Measurements from ENCODE around the gene RTN4RL1.

RTN4RL1 gene

DNA sequence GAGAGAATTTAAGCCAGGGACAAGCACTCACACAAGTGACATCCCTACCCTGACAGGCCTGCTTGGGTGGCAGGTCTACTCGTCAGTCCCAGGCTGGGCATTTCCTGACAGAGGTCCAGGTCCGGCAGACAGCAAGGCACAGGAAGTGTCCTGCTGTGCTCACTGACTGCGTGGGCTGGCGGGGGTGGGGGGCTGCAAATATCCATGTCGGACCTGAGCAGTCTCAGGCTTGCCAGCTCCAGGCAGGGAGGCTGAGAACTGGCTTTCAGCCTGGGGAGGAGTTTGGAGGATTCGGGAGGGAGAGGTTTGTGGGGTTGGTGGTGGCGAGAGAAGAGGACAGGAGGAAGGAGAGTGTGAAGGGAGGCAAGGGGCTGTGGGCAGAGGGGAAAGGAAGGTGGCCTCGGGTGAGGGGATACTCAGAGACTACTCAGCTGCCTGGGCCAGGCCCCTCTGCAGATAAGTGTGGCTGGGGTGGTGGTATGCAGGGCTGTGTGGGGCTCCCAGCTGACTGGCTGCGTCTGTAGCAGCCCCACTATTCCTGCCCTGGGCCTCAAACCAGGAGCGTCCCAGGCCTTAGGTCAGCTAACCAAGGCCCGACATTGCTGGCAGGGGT lies 37.5 kb upstream of the RTN4RL1 start:
- Histone ChIP-seq H3K9ac (peak overlapping the region in 8 of 11 experiments; percentile 1 to 67 (median 18); a peak in 7 of 22 replicates), H3K27ac (peak overlapping the region in 1 of 11 experiments; percentile 78; a peak in 3 of 22 replicates), H3K36me3 (peaks cover 12 to 48% (median 38%) of the 10 kb centered on the region in 11 experiments; a peak in 20 of 22 replicates), H3K27me3 (peaks cover 8 to 41% (median 31%) of the 10 kb centered on the region in 11 experiments), H4K20me1 (peaks cover 8 to 59% (median 16%) of the 10 kb centered on the region in 11 experiments; a peak in 19 of 22 replicates), H3K9me3 (replicated peaks in 1 of 11) (no peaks in the 10 kb centered on the region), H3K4me2 (peak overlapping the region; percentile 74 to 100 (median 94); a peak in 21 of 22 replicates), H3K4me3 (no peak overlapping the region), H3K4me1 (peaks cover 78 to 100% (median 98%) of the 10 kb centered on the region in 10 experiments)
- TF ChIP-seq Cebpa-rat (IDR thresholded peaks at IDR 0.05): no peak

DNA sequence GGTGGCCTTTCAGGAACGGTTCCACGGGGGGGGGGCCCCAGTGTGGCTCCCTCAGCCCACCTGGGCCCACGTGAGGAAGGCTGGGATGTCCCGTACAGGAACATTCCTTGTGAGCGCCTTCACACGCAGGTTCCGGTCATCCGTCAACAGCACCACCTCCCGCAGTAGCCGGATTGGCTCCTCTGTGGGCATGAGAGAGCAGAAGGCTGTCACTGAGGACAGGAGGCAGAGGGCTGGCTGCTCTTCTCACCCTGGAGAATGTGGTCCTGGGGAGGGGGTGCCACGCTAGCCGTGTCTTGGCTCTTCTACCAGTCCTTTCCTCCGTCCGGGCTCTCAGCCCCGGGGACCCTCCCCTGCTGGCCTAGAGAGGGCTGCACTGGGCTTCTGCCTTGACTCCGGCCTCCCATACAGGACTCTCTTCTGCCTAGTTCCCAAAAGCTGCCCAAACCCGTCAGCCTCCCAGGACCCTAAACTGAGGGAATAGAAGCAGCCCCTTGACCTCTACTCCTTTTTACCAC lies 36.4 kb upstream of the RTN4RL1 start:
- no peak for TF ChIP-seq Cebpa-rat (IDR thresholded peaks at IDR 0.05)
- Histone ChIP-seq H3K4me2 (peak overlapping the region in 10 of 11 experiments; percentile 93 to 100 (median 99); a peak in 19 of 22 replicates), H3K4me1 (peaks cover 78 to 100% (median 98%) of the 10 kb centered on the region in 10 experiments), H3K27ac (no peak overlapping the region), H3K36me3 (peaks cover 12 to 48% (median 39%) of the 10 kb centered on the region in 11 experiments; a peak in 20 of 22 replicates), H3K9me3 (replicated peaks in 1 of 11) (no peaks in the 10 kb centered on the region), H3K27me3 (peaks cover 20 to 53% (median 42%) of the 10 kb centered on the region in 11 experiments), H3K4me3 (no peak overlapping the region), H4K20me1 (peaks cover 19 to 62% (median 28%) of the 10 kb centered on the region in 11 experiments; a peak in 20 of 22 replicates), H3K9ac (peak overlapping the region in 1 of 11 experiments; percentile 14; a peak in 1 of 22 replicates)

DNA sequence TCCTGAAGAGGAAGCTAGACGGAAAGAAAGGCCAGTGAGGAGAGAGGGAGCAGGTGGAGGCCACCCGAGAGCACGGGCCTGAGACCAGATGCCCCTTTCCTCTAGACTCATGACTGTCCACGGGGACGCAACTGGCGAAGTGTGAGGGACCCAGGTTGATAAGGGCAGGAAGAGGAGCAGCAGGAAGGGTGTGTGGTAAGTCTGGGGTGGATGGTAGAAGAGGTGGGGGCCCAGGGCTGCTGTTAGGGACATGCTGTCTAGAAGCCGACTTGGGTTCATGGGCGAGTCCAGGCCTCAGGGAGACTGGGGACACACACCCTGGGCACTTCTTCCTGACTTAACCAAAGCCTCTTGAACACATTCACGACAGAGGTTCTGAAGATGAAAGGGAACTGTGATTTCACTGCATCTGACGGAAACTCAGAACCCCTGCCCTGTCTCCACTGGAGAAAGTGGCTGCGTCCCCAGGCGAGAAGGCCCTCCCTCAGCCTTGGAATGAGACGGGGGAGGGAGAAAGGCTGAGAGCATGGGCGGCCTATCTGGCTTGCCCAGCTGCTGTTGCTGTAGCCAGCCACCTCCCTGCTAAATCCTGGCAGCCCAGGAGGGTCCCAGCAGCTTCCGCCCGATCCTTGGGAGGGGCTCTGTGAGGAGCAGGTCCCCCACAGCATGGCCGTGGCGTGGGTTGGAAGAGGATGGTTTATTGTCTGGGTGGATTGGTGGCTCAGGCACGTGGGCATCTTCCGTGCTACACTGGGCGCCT lies 35.7 kb upstream of the RTN4RL1 start:
- Histone ChIP-seq H3K4me2 (peak overlapping the region; percentile 93 to 100 (median 99)), H3K9ac (peak overlapping the region in 2 of 11 experiments; percentile 14 to 18; a peak in 1 of 22 replicates), H3K27me3 (peaks cover 26 to 60% (median 49%) of the 10 kb centered on the region in 11 experiments), H3K4me1 (peaks cover 77 to 100% (median 97%) of the 10 kb centered on the region in 10 experiments), H3K9me3 (replicated peaks in 1 of 11) (no peaks in the 10 kb centered on the region), H3K27ac (no peak overlapping the region), H4K20me1 (peaks cover 25 to 68% (median 33%) of the 10 kb centered on the region in 11 experiments; a peak in 20 of 22 replicates), H3K4me3 (no peak overlapping the region), H3K36me3 (peaks cover 9 to 43% (median 33%) of the 10 kb centered on the region in 11 experiments; a peak in 20 of 22 replicates)
- TF ChIP-seq Cebpa-rat (IDR thresholded peaks at IDR 0.05): no peak

- Histone ChIP-seq H3K9ac (0 out of 22 replicates have a peak overlapping the region, but pooled peaks of 2 of the 11 experiments have one; percentile 18 to 62), H3K4me2 (peak overlapping the region; percentile 93 to 100 (median 99)), H3K27ac (peak overlapping the region in 2 of 11 experiments; percentile 40 to 56; a peak in 2 of 22 replicates), H3K27me3 (peaks cover 30 to 65% (median 54%) of the 10 kb centered on the region in 11 experiments), H3K4me1 (peaks cover 72 to 98% (median 95%) of the 10 kb centered on the region in 10 experiments), H4K20me1 (peaks cover 26 to 69% (median 36%) of the 10 kb centered on the region in 11 experiments; a peak in 20 of 22 replicates), H3K9me3 (replicated peaks in 1 of 11) (no peaks in the 10 kb centered on the region), H3K36me3 (peaks cover 3 to 37% (median 28%) of the 10 kb centered on the region in 11 experiments; a peak in 20 of 22 replicates), H3K4me3 (0 out of 20 replicates have a peak overlapping the region, but pooled peaks of 1 of the 10 experiments have one; percentile 76)
- TF ChIP-seq Cebpa-rat (IDR thresholded peaks at IDR 0.05): no peak
Measured at GRCh38 chr17:2060385-2060658, 35.2 kb upstream of the RTN4RL1 start.

DNA sequence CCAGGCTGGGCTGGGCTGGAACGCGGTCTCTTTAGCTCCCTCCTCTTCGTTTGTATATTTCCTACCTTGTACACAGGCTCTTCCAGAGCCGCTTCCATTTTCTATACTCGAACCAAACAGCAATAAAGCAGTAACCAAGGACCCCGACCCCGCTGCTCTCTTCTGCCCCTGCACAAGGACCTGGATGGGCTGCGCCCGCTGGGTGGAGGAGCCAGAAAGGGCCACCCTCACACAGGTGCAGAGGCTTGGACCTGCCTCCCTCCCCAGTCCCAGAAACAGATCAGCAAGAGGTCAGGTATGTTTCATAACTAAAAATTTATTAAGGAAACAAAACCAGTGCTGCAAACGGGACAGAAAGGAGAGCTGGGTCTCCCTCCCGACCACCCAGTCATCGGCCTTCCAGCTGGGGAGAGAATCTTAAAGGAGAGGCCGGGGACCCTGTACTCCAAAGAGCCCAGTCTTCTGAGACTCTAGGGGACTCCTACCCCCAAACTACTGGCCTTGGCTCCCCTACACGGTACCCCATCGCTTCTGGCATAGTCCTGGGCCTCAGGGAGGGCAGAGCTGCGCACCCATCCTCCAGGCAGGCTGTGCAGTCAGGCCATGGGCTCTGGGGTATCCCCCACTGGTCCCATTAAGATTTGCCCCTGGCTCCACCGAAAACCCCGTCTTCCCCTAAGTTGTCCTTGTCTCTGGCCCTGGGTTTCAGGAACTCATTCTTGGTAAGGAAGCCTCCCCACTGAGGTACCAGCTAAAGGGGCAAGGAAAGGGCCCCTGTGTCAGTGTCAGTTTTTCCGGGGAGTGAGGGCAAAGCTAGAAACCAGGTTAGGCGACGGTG lies 34.6 kb upstream of the RTN4RL1 start:
- no peak for TF ChIP-seq Cebpa-rat (IDR thresholded peaks at IDR 0.05)
- Histone ChIP-seq H3K9me3 (replicated peaks in 1 of 11) (no peaks in the 10 kb centered on the region), H3K36me3 (peaks cover 0 to 33% (median 24%) of the 10 kb centered on the region in 11 experiments; a peak in 17 of 22 replicates), H3K27me3 (peaks cover 35 to 71% (median 60%) of the 10 kb centered on the region in 11 experiments), H4K20me1 (peaks cover 23 to 69% (median 37%) of the 10 kb centered on the region in 11 experiments; a peak in 20 of 22 replicates), H3K4me1 (peaks cover 66 to 98% (median 93%) of the 10 kb centered on the region in 10 experiments), H3K9ac (peak overlapping the region in 10 of 11 experiments; percentile 35 to 67 (median 55); a peak in 16 of 22 replicates), H3K27ac (peak overlapping the region in 7 of 11 experiments; percentile 17 to 66 (median 47); a peak in 11 of 22 replicates), H3K4me2 (peak overlapping the region; percentile 93 to 100 (median 99)), H3K4me3 (peak overlapping the region; percentile 45 to 76 (median 52); a peak in 18 of 20 replicates)

DNA sequence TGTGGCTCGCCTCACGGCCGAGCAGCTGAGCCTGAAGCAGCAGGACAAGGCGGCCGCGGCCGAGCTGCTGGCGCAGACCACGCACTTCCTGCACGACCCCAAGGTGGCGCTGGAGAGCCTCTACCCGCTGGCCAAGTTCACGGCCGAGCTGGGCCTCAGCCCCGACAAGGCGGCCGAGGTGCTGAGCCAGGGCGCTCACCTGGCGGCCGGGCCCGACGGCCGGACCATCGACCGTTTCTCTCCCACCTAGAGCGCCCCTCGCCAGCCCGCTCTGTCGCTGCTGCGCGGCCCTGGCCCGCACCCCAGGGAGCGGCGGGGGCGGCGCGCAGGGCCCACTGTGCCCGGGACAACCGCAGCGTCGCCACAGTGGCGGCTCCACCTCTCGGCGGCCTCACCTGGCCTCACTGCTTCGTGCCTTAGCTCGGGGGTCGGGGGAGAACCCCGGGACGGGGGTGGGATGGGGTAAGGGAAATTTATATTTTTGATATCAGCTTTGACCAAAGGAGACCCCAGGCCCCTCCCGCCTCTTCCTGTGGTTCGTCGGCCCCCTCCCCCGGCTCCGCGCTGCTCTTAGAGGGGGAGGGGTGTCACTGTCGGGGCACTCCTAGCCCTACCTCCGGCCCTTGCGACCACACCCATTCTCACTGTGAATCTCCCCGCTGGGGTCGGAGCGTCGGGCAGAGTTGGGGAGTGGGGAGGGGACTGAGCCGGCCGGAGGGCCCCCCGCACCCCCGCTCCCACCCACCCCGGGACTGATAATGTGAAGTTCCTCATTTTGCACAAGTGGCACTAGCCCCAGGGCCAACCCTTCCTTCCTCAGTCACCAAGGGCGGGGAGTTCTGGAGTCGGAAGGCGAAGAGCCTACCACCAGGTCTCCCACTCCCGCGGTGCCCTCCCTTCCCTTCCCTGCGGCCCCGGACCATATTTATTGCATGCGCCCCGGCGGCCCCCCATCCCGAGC lies 33.7 kb upstream of the RTN4RL1 start:
- H3K4me2 ChIP-seq: peak overlapping the region; percentile 93 to 100 (median 99)
- H3K27ac ChIP-seq: peak overlapping the region in 8 of 11 experiments; percentile 17 to 66 (median 45); a peak in 13 of 22 replicates
- peaks cover 0 to 33% (median 23%) of the 10 kb centered on the region in 11 experiments; a peak in 17 of 22 replicates for H3K36me3 ChIP-seq

More for the DNA sequence above, 33.7 kb upstream of the RTN4RL1 start:
- no peaks in the 10 kb centered on the region for H3K9me3 ChIP-seq (replicated peaks in 1 of 11)
- H3K27me3 ChIP-seq: peaks cover 44 to 80% (median 69%) of the 10 kb centered on the region in 11 experiments
- H3K9ac ChIP-seq: peak overlapping the region; percentile 35 to 67 (median 56); a peak in 19 of 22 replicates
- H4K20me1 ChIP-seq: peaks cover 28 to 69% (median 45%) of the 10 kb centered on the region in 11 experiments; a peak in 20 of 22 replicates
- peak overlapping the region; percentile 45 to 76 (median 52) for H3K4me3 ChIP-seq
- peaks cover 66 to 98% (median 93%) of the 10 kb centered on the region in 10 experiments for H3K4me1 ChIP-seq
- TF ChIP-seq Cebpa-rat (IDR thresholded peaks at IDR 0.05): no peak

Data from BLaER1 treated with 17β-estradiol and CSF1 and Interleukin-3, amounts not matched to agents 10 nM and 100 nM (cell line).